ENCODE measurements around the gene C11orf68. TPM values are rescaled to one million over a fixed set of nuclear protein-coding genes. Genes with fewer than 3 reads are reported as not detected.

C11orf68 gene
- total and polyA plus RNA-seq, 2 of the 8 experiments (the other 6 are each of a cell fraction or from before 2014, with no cell fraction given) = 24.0 to 51.2 TPM

DNA sequence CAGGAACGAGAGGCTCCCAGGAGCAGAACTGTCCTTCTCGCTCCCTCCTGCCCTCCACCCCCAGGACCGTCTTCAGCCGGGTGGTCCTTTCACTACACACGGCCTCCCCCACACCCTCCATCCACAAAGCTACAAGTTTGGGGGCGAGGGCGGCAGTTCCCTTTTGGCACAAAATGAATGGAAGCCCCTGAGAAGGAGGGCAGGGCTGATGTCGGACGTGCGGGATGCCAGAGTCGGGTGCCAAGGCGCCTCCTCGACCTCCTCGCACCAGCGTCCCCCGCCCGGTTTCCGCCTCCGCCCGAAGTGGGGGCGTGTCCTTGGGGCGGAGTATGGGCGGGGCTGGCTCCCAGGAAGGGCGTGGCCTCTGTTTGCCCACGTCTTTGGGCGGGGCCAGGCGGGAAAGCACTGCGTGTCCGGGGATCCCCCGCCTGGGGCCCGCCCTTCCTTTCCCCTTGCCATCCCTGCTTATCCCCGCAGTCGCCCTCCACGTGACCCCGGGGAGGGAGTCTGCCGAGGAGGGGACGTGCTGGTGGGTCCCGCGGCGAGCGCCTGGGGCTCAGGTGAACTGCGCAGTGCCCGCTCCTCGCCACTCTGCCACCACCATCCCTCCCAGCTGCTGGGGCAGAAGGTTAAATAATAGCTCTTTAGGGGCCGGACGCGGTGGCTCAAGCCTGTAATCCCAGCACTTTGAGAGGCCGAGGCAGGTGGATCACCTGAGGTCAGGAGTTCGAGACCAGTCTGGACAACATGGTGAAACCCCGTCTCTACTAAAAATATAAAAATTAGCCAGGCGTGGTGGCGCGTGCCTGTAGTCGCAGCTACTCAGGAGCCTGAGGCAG, 45.3 kb downstream of the C11orf68 start (continued):
- TF ChIP-seq CEBPB (IDR thresholded peaks at IDR 0.05; ENCODE audit: low read depth, low read length) = no peak
- TF ChIP-seq EP300 (IDR thresholded peaks at IDR 0.05; ENCODE audit: borderline replicate concordance in 1 of 2, low read depth in 2 of 2, low read length in 2 of 2) = no peak
- TF ChIP-seq TEAD4 (IDR thresholded peaks at IDR 0.05; ENCODE audit: low read depth, low read length) = no peak
- TF ChIP-seq SRF (IDR thresholded peaks at IDR 0.05; ENCODE audit: low read depth, low read length) = no peak
- TF ChIP-seq PHF8 (conservative IDR thresholded peaks at IDR 0.05; ENCODE audit: low read depth, low read length) = no peak
- TF ChIP-seq, protein P1, sequence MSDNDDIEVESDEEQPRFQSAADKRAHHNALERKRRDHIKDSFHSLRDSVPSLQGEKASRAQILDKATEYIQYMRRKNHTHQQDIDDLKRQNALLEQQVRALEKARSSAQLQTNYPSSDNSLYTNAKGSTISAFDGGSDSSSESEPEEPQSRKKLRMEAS (IDR thresholded peaks at IDR 0.05) = peak; percentile 61; the same call in 1 of the 2 replicates
- peak; percentile 50; the same call in 1 of the 2 replicates for TF ChIP-seq TBP (IDR thresholded peaks at IDR 0.05; ENCODE audit: low read depth, low read length)
- no peak for TF ChIP-seq CBX5 (IDR thresholded peaks at IDR 0.05; ENCODE audit: low read depth, low read length)
- TF ChIP-seq TAF1 (IDR thresholded peaks at IDR 0.05; ENCODE audit: low read depth, low read length) = 0 out of 2 replicates have a peak, but pooled peaks have one; percentile 48
- no peak for TF ChIP-seq MAFK (IDR thresholded peaks at IDR 0.05; ENCODE audit: low read depth, low read length)
- peak; percentile 57; the same call in 1 of the 2 replicates for TF ChIP-seq EGR1 (IDR thresholded peaks at IDR 0.05; ENCODE audit: borderline replicate concordance, low read depth, low read length)
- TF ChIP-seq, protein P2, sequence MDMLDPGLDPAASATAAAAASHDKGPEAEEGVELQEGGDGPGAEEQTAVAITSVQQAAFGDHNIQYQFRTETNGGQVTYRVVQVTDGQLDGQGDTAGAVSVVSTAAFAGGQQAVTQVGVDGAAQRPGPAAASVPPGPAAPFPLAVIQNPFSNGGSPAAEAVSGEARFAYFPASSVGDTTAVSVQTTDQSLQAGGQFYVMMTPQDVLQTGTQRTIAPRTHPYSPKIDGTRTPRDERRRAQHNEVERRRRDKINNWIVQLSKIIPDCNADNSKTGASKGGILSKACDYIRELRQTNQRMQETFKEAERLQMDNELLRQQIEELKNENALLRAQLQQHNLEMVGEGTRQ (IDR thresholded peaks at IDR 0.05; ENCODE audit: low read length) = peak; percentile 83
- no peak for TF ChIP-seq SAP30 (IDR thresholded peaks at IDR 0.05; ENCODE audit: insufficient read depth, insufficient replicate concordance, low read length)
- TF ChIP-seq EZH2 (IDR thresholded peaks at IDR 0.05; ENCODE audit: low read depth, low read length, severe bottlenecking) = no peak
- no peak for TF ChIP-seq CHD1 (IDR thresholded peaks at IDR 0.05; ENCODE audit: low read depth, low read length)
- TF ChIP-seq, protein P3, sequence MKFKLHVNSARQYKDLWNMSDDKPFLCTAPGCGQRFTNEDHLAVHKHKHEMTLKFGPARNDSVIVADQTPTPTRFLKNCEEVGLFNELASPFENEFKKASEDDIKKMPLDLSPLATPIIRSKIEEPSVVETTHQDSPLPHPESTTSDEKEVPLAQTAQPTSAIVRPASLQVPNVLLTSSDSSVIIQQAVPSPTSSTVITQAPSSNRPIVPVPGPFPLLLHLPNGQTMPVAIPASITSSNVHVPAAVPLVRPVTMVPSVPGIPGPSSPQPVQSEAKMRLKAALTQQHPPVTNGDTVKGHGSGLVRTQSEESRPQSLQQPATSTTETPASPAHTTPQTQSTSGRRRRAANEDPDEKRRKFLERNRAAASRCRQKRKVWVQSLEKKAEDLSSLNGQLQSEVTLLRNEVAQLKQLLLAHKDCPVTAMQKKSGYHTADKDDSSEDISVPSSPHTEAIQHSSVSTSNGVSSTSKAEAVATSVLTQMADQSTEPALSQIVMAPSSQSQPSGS (IDR thresholded peaks at IDR 0.05; ENCODE audit: low read length) = 0 out of 2 replicates have a peak, but pooled peaks have one; percentile 15
- TF ChIP-seq JUN (IDR thresholded peaks at IDR 0.05; ENCODE audit: low read depth, low read length) = no peak
- no peak for TF ChIP-seq BCL11A (IDR thresholded peaks at IDR 0.05; ENCODE audit: low read depth in 2 of 2, low read length in 2 of 2)
- TF ChIP-seq CTBP2 (IDR thresholded peaks at IDR 0.05; ENCODE audit: borderline replicate concordance, insufficient read depth, insufficient read length, low read length) = no peak
- 0 out of 2 replicates have a peak, but pooled peaks have one; percentile 22 for TF ChIP-seq POLR2AphosphoS5 (IDR thresholded peaks at IDR 0.05; ENCODE audit: low read depth, low read length)
